H1 (cell line): ENCODE data around the gene TYK2. TPM values are rescaled to one million over a fixed set of nuclear protein-coding genes. Genes with fewer than 3 reads are reported as not detected.
A peak's percentile ranks its signal among the peaks of the same experiment; 100 is the strongest.

Experiments used
- CTCF ChIA-PET: fragments of 300-600 bp; sonication (Branson Sonifier 250); formaldehyde crosslinking; loops from one replicate; lab custom pipeline; 2021; ENCODE audit not compliant: partially characterized antibody; lab: Charles Lee
- POLR2A ChIA-PET: fragments of 300-600 bp; sonication (Branson Sonifier 250); formaldehyde crosslinking; loops from one replicate; lab custom pipeline; 2021; ENCODE audit warnings: inconsistent platforms; ENCODE audit not compliant: partially characterized antibody; lab: Charles Lee
- DNase-seq, 2 experiments: peaks; one replicate each; pipeline versions ENCODE4 v3.0.0 to v3.0.0-alpha.2; 2010 to 2022; ENCODE audit warnings: low spot score in 2 of 2, low read depth in 1 of 2, mixed read lengths in 1 of 2
- FAIRE-seq: peaks from 2 replicates; lab custom pipeline; 2011; peaks lifted over from hg19 to GRCh38; lab: Jason Lieb, UNC
- H2AFZ ChIP-seq: 2 replicates; pipeline ENCODE4 v1.8.1; 2012; ENCODE audit warnings: low read length, inconsistent platforms
- H2AK5ac ChIP-seq: 2 replicates; pipeline ENCODE4 v1.6.1; 2013; ENCODE audit warnings: low read depth, low read length
- H2BK120ac ChIP-seq: replicated peaks from 2 replicates; pipeline ENCODE3; 2013; ENCODE audit warnings: low read depth, low read length, inconsistent platforms
- H2BK12ac ChIP-seq: 2 replicates; pipeline ENCODE4 v1.6.1; 2013; ENCODE audit warnings: low read depth, low read length
- H2BK15ac ChIP-seq: 2 replicates; pipeline ENCODE4 v1.6.1; 2013; ENCODE audit warnings: low read length
- H2BK20ac ChIP-seq: 2 replicates; pipeline ENCODE4 v1.6.1; 2013; ENCODE audit warnings: low read length
- H2BK5ac ChIP-seq: 2 replicates; pipeline ENCODE4 v1.6.1; 2013; ENCODE audit warnings: low read depth, low read length
- H3K14ac ChIP-seq: 2 replicates; pipeline ENCODE4 v1.6.1; 2013; ENCODE audit warnings: inconsistent platforms; ENCODE audit not compliant: insufficient read length
- H3K18ac ChIP-seq: 2 replicates; pipeline ENCODE4 v1.6.1; 2013; ENCODE audit warnings: low read length; ENCODE audit errors: extremely low read depth
- H3K23ac ChIP-seq: 2 replicates; pipeline ENCODE4 v1.6.1; 2013; ENCODE audit warnings: inconsistent platforms; ENCODE audit not compliant: insufficient read length
- H3K23me2 ChIP-seq: 2 replicates; pipeline ENCODE4 v1.6.1; 2013; ENCODE audit warnings: low read depth, low read length
- H3K27ac ChIP-seq: 2 replicates; pipeline ENCODE4 v1.6.1; 2011; ENCODE audit warnings: low read depth, low read length, inconsistent platforms
- H3K27me3 ChIP-seq, 4 experiments: replicated peaks in 1 of 4; 1 replicate in 1 of 4; 2 replicates in 3 of 4; pipeline versions ENCODE4 v1.6.1 to v1.8.1; 2011 to 2013; ENCODE audit warnings: low read length in 3 of 4, mild to moderate bottlenecking in 3 of 4, inconsistent platforms in 2 of 4, mixed read lengths in 2 of 4, moderate library complexity in 1 of 4; ENCODE audit not compliant: control insufficient read depth in 3 of 4, insufficient read depth in 3 of 4; ENCODE audit errors: extremely low read depth in 1 of 4
- H3K36me3 ChIP-seq, 4 experiments: 2 replicates each; pipeline versions ENCODE4 v1.6.1 to v1.8.1; 2011 to 2013; ENCODE audit warnings: mild to moderate bottlenecking in 4 of 4, low read length in 3 of 4, moderate library complexity in 2 of 4, control low read depth in 1 of 4, inconsistent platforms in 1 of 4; ENCODE audit not compliant: insufficient read depth in 4 of 4, control insufficient read depth in 2 of 4
- H3K4ac ChIP-seq: replicated peaks from 2 replicates; pipeline ENCODE3; 2013; ENCODE audit warnings: low read length, low read depth, mixed read lengths, inconsistent platforms; ENCODE audit not compliant: insufficient read length
- H3K4me1 ChIP-seq, 4 experiments: replicated peaks in 1 of 4; 1 replicate in 1 of 4; 2 replicates in 3 of 4; pipeline versions ENCODE4 v1.6.1 to v1.8.1; 2011 to 2013; ENCODE audit warnings: low read length in 3 of 4, inconsistent platforms in 2 of 4, mixed read lengths in 1 of 4; ENCODE audit not compliant: insufficient read depth in 4 of 4, control insufficient read depth in 3 of 4
- H3K4me2 ChIP-seq, 2 experiments: 2 replicates each; pipeline versions ENCODE4 v1.6.1 to v1.8.1; 2011 to 2013; ENCODE audit warnings: low read depth in 2 of 2, low read length in 2 of 2, control low read depth in 1 of 2, inconsistent platforms in 1 of 2, mild to moderate bottlenecking in 1 of 2; ENCODE audit not compliant: insufficient read depth in 1 of 2
- H3K4me3 ChIP-seq, 4 experiments: fragments of 200-600, 300-600 bp in 1 of 4; sonication (generic), shearing (Covaris generic), sonication (Bioruptor Twin) in 1 of 4; 2 replicates each; pipeline versions ENCODE4 v1.5.1 to v1.8.1; 2011 to 2016; ENCODE audit warnings: low read length in 4 of 4, low read depth in 3 of 4, control low read depth in 2 of 4, inconsistent platforms in 2 of 4, mild to moderate bottlenecking in 2 of 4, mixed read lengths in 1 of 4, moderate library complexity in 1 of 4; ENCODE audit not compliant: insufficient read depth in 2 of 4; ENCODE audit errors: extremely low read depth in 1 of 4
- H3K56ac ChIP-seq: replicated peaks from 2 replicates; pipeline ENCODE3; 2013; ENCODE audit warnings: low read depth, mild to moderate bottlenecking, mixed read lengths, low read length, inconsistent platforms; ENCODE audit not compliant: insufficient read length
- H3K79me1 ChIP-seq: 2 replicates; pipeline ENCODE4 v1.6.1; 2013; ENCODE audit warnings: low read depth, low read length, control low read depth
- H3K79me2 ChIP-seq, 2 experiments: 2 replicates each; pipeline versions ENCODE4 v1.6.1 to v1.8.1; 2012 to 2013; ENCODE audit warnings: low read length in 2 of 2, mild to moderate bottlenecking in 2 of 2, inconsistent platforms in 1 of 2; ENCODE audit not compliant: insufficient read depth in 2 of 2, control insufficient read depth in 1 of 2
- H3K9ac ChIP-seq, 4 experiments: replicated peaks in 1 of 4; 1 replicate in 1 of 4; 2 replicates in 3 of 4; pipeline versions ENCODE4 v1.6.1 to v1.8.1; 2011 to 2013; ENCODE audit warnings: low read depth in 3 of 4, low read length in 3 of 4, control low read depth in 2 of 4, mild to moderate bottlenecking in 2 of 4, moderate library complexity in 2 of 4, inconsistent platforms in 1 of 4; ENCODE audit errors: extremely low read depth in 1 of 4
- H3K9me3 ChIP-seq, 2 experiments: 2 replicates each; pipeline versions ENCODE4 v1.6.1 to v1.8.1; 2012 to 2013; ENCODE audit warnings: mild to moderate bottlenecking in 2 of 2, moderate library complexity in 2 of 2, control low read depth in 1 of 2, inconsistent platforms in 1 of 2, low read depth in 1 of 2, low read length in 1 of 2, mixed read lengths in 1 of 2; ENCODE audit not compliant: insufficient read depth in 2 of 2
- H4K20me1 ChIP-seq, 2 experiments: replicated peaks in 1 of 2; 2 replicates each; pipeline versions ENCODE3 to v1.8.1; 2011 to 2013; ENCODE audit warnings: inconsistent platforms in 2 of 2, low read length in 2 of 2, mild to moderate bottlenecking in 1 of 2; ENCODE audit not compliant: insufficient read depth in 2 of 2, control insufficient read depth in 1 of 2
- H4K5ac ChIP-seq: 2 replicates; pipeline ENCODE4 v1.6.1; 2013; ENCODE audit warnings: low read length, low read depth, mixed read lengths, inconsistent platforms; ENCODE audit not compliant: insufficient read length
- H4K8ac ChIP-seq: 2 replicates; pipeline ENCODE4 v1.8.0; 2013; ENCODE audit warnings: mild to moderate bottlenecking, moderate library complexity, low read length, inconsistent platforms; ENCODE audit not compliant: insufficient read depth; ENCODE audit errors: extremely low read depth
- H4K91ac ChIP-seq: replicated peaks from 2 replicates; pipeline ENCODE3; 2013; ENCODE audit warnings: low read length, mixed read lengths, inconsistent platforms; ENCODE audit not compliant: insufficient read length
- BACH1 ChIP-seq: IDR thresholded peaks from 2 replicates; pipeline ENCODE4 v1.6.1; 2012; ENCODE audit warnings: low read length, improper control_type of control experiment
- CHD2 ChIP-seq: IDR thresholded peaks from 2 replicates; pipeline ENCODE4 v1.6.1; 2012; ENCODE audit warnings: low read length, improper control_type of control experiment
- CREB1 ChIP-seq: IDR thresholded peaks from 2 replicates; pipeline ENCODE4 v1.6.1; 2012; ENCODE audit warnings: inconsistent platforms
- HDAC2 ChIP-seq, 2 experiments: fragments of 300-600 bp in 1 of 2; sonication (generic) in 1 of 2; IDR thresholded peaks; 2 replicates each; pipeline ENCODE4 v1.6.1; 2011 to 2012; ENCODE audit warnings: low read depth in 2 of 2, low read length in 2 of 2, mild to moderate bottlenecking in 2 of 2, moderate library complexity in 2 of 2, borderline replicate concordance in 1 of 2, inconsistent platforms in 1 of 2
- KDM5A ChIP-seq: fragments of 200-600 bp; IDR thresholded peaks from 2 replicates; pipeline ENCODE4 v1.7.1; 2012; ENCODE audit warnings: mild to moderate bottlenecking, low read length, inconsistent platforms, mixed read lengths
- SIN3A ChIP-seq, 2 experiments: IDR thresholded peaks in 1 of 2; conservative IDR thresholded peaks in 1 of 2; 2 replicates each; pipeline ENCODE4 v1.6.1; 2011 to 2012; ENCODE audit warnings: low read length in 2 of 2, improper control_type of control experiment in 1 of 2, low read depth in 1 of 2, mild to moderate bottlenecking in 1 of 2
- SIX5 ChIP-seq: IDR thresholded peaks from 2 replicates; pipeline ENCODE4 v1.6.1; 2011; ENCODE audit warnings: mild to moderate bottlenecking, low read depth, low read length
- TAF7 ChIP-seq: optimal IDR thresholded peaks from 2 replicates; pipeline ENCODE3; 2011; ENCODE audit warnings: low read depth, mild to moderate bottlenecking, inconsistent platforms, low read length, moderate library complexity, borderline replicate concordance
- WGBS, 2 experiments: shearing (Covaris generic) in 1 of 2; methylation state at CpG; one replicate each; pipeline versions ENCODE4 v1.1.6 to v1.1.7; 2013 to 2015; ENCODE audit warnings: low lambda C conversion rate in 2 of 2, mixed read lengths in 2 of 2, inconsistent platforms in 1 of 2, low coverage in 1 of 2, missing lambda C conversion rate in 1 of 2; ENCODE audit not compliant: insufficient replicate concordance in 2 of 2, insufficient coverage in 1 of 2, insufficient read length in 1 of 2; ENCODE audit errors: extremely low coverage in 1 of 2, missing lambda C conversion rate in 1 of 2; 5-methylcytosine and 5-hydroxymethylcytosine counted together
- long read RNA-seq, 2 experiments: library from RNA in 1 of 2; library from capped mRNA in 1 of 2; stranded (forward); transcript quantifications; one replicate each; pipeline ENCODE4 v2.0.0, GENCODE V29; 2021; ENCODE audit warnings: inconsistent platforms in 1 of 2
- polyA minus RNA-seq, 3 experiments: library from RNA; depleted of rRNA, polyadenylated mRNA; stranded (reverse); fragments of >200 nt; gene quantifications; 1 replicate in 2 of 3; 2 replicates in 1 of 3; pipeline ENCODE4 v1.2.3, GENCODE V29; 2011
- polyA plus RNA-seq, 7 experiments: library from polyadenylated mRNA; depleted of rRNA in 3 of 7; stranded (reverse) in 5 of 7; unstranded in 2 of 7; fragments of >200 nt in 5 of 7; fragments of 200-250 nt in 2 of 7; gene quantifications; 1 replicate in 5 of 7; 2 replicates in 1 of 7; 4 replicates in 1 of 7; pipeline versions ENCODE4 v1.2.1 to v1.2.3, GENCODE V29; 2011 to 2013; ENCODE audit warnings: missing spikeins in 2 of 7, mixed read lengths in 2 of 7
- total RNA-seq: library from RNA; stranded (reverse); fragmentation: NEBNext Ultra II Directional; extraction: Animal tissue kit (Norgen Biotek cat#: 25700); gene quantifications from 2 replicates; pipeline ENCODE4 v1.2.1, GENCODE V29; 2021

Gene TYK2
- total RNA-seq: 40.8 and 42.7 TPM in 2 replicates
- polyA plus RNA-seq (2011; rRNA removed): 32.1 and 47.6 TPM in 2 replicates
- 37.8 TPM for polyA plus RNA-seq (2011; cell fraction: cytosol; rRNA removed)
- 184 TPM for polyA plus RNA-seq (2011; cell fraction: nucleus; rRNA removed)
- 44.3 to 65.1 TPM (median 54.1 TPM) in 4 replicates for polyA plus RNA-seq (2012, experiment 1 of 2)
- polyA plus RNA-seq (2012, experiment 2 of 2): 41.2 TPM
- polyA plus RNA-seq (2013, experiment 1 of 2): 39.9 TPM
- 36.9 TPM for polyA plus RNA-seq (2013, experiment 2 of 2)
- polyA minus RNA-seq (2011; rRNA and poly(A)+ RNA removed): 22.6 and 28.0 TPM in 2 replicates
- polyA minus RNA-seq (2011; cell fraction: cytosol; rRNA and poly(A)+ RNA removed): 20.1 TPM
- 32.9 TPM for polyA minus RNA-seq (2011; cell fraction: nucleus; rRNA and poly(A)+ RNA removed)
- long read RNA-seq, experiment 1, partial matches to known transcripts: 3 of 10 reads
- long read RNA-seq, experiment 1, other reads (novel, unspliced or antisense): 7 of 10 reads
- long read RNA-seq, experiment 2, partial matches to known transcripts: 5 of 11 reads
- long read RNA-seq, experiment 2, other reads (novel, unspliced or antisense): 5 of 11 reads

DNA sequence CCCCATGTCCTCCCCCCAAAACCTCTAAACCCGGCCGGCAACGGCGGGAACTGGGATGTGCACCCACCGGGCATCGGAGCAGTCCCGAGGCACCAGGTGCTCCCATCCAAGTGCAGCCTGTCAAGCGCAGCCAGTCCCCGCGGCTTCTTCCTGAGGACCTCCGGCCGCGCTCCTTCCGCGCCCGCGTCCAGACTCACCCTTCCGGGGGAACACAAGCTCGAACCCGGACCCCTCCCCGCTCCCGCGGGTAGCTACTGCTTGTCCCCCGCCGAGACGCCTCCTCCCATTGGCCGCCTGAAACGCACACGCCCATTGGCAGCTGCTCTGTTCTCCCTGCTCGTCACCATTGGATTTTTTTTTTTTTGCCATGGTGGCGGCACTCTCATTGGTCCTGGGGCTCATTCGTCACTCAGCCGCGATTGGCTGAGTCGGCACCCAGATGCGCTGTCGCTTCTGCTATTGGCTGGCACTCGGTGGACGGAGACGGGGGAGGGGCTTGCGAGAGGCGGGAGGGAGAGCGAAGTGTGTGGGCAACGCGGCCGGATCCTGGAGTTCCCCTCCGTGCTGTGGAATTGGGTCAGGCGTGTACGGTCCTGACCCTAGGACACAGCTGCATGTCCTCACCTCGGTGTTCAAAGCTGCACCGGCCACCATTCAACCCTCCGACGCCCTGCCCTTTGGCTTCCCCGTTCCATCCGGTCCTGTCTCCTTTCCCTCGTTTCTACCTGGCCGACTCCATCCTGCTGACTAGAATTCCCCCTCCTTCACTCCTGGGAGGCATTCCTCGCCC is at the start of gene TYK2:
Gene TYK2, minus strand, starts transcription at position 260 of the 790 bp plus-strand sequence. CDS start 2,166 bp downstream, outside the sequence.
- Histone ChIP-seq H3K18ac (peak within 1 kb of the TSS; percentile 99), H4K8ac (peak within 1 kb of the TSS; percentile 90; the same call in 1 of the 2 replicates), H3K14ac (no peak within 1 kb of the TSS), H2BK12ac (peak within 1 kb of the TSS; percentile 97), H2AFZ (peak within 1 kb of the TSS; percentile 94), H3K4ac (peak within 1 kb of the TSS; percentile 76), H4K91ac (peak within 1 kb of the TSS; percentile 90), H3K56ac (peak within 1 kb of the TSS; percentile 93), H3K27me3 (no peaks in the 10 kb centered on the region), H3K36me3 (peaks cover 0 to 4% (median 0%) of the 10 kb centered on the region in 4 experiments; a peak in 2 of 8 replicates), H3K4me3 (peak within 1 kb of the TSS; percentile 73 to 92 (median 87)), H2BK5ac (peak within 1 kb of the TSS; percentile 99), H3K4me1 (peaks cover 0 to 5% (median 1%) of the 10 kb centered on the region in 4 experiments; a peak in 1 of 7 replicates), H3K27ac (peak within 1 kb of the TSS; percentile 97), H3K4me2 (peak within 1 kb of the TSS; percentile 86 to 95), H2BK15ac (peak within 1 kb of the TSS; percentile 100), H3K9ac (peak within 1 kb of the TSS; percentile 73 to 87 (median 86)), H2BK120ac (peak within 1 kb of the TSS; percentile 62), H4K5ac (peak within 1 kb of the TSS; percentile 92), H2AK5ac (0 out of 2 replicates have a peak within 1 kb of the TSS, but pooled peaks have one; percentile 71), H3K23me2 (peaks cover 18% of the 10 kb centered on the region), H4K20me1 (peaks cover 0 to 3% of the 10 kb centered on the region in 2 experiments), H2BK20ac (peak within 1 kb of the TSS; percentile 66), H3K79me1 (no peaks in the 10 kb centered on the region), H3K23ac (no peak within 1 kb of the TSS), H3K9me3 (no peaks in the 10 kb centered on the region), H3K79me2 (peaks cover 0 to 4% of the 10 kb centered on the region in 2 experiments; a peak in 3 of 4 replicates)
- POLR2A ChIA-PET: interaction anchor here (0.6 to 2.7 kb wide), 12 partner anchors 9 to 267 kb away, joined by 3 to 16 read pairs (median 4); partner anchors contain the start of genes ICAM1, ICAM5 and RAVER1
- CTCF ChIA-PET: interaction anchor here (0.5 to 5.9 kb wide), 12 partner anchors 8 to 189 kb away, joined by 3 to 28 read pairs (median 4); partner anchors contain the start of gene ICAM1
- peak; percentile 97 to 98 for DNase-seq
- FAIRE-seq: peak; percentile 86
- WGBS, 2 experiments: 1% methylated on average over 58 of the region's 58 CpGs; no CpG with 5 or more reads in 1 of the 2 experiments
- TF ChIP-seq BACH1 (peak; percentile 41), CHD2 (peak; percentile 84), SIX5 (no peak), KDM5A (peak; percentile 50), CREB1 (peak; percentile 92), HDAC2 (IDR thresholded peaks at IDR 0.05; ENCODE audit: borderline replicate concordance in 1 of 2, low read depth in 2 of 2, low read length in 2 of 2) (peak in 1 of 2 experiments; percentile 63; a peak in 1 of 4 replicates), SIN3A (conservative IDR thresholded peaks at IDR 0.05 in 1 of 2, IDR thresholded peaks at IDR 0.05 in 1 of 2; ENCODE audit: low read depth in 1 of 2, low read length in 2 of 2) (peak in 1 of 2 experiments; percentile 73; a peak in 3 of 4 replicates), TAF7 (peak; percentile 3)
